Glutamatergic neuron (in vitro differentiated cells): ENCODE measurements around the gene USP4. TPM values are rescaled to one million over a fixed set of nuclear protein-coding genes. Genes with fewer than 3 reads are reported as not detected.

Experiments
- DNase-seq: peaks from one replicate; pipeline ENCODE4 v3.0.0; 2022
- H3K27ac Mint-ChIP-seq: one replicate; pipeline ENCODE4 v1.8.0; 2020; ENCODE audit warnings: mild to moderate bottlenecking, mixed read lengths, inconsistent platforms; ENCODE audit not compliant: unreplicated experiment
- H3K27me3 Mint-ChIP-seq: one replicate; pipeline ENCODE4 v1.8.0; 2020; ENCODE audit warnings: mild to moderate bottlenecking, moderate library complexity, mixed read lengths, inconsistent platforms; ENCODE audit not compliant: unreplicated experiment
- H3K36me3 Mint-ChIP-seq: one replicate; pipeline ENCODE4 v1.8.0; 2020; ENCODE audit warnings: mild to moderate bottlenecking, mixed read lengths, inconsistent platforms; ENCODE audit not compliant: unreplicated experiment
- H3K4me1 Mint-ChIP-seq: one replicate; pipeline ENCODE4 v1.8.0; 2020; ENCODE audit warnings: mild to moderate bottlenecking, low read depth, mixed read lengths, inconsistent platforms; ENCODE audit not compliant: unreplicated experiment
- H3K4me3 Mint-ChIP-seq: one replicate; pipeline ENCODE4 v1.8.0; 2020; ENCODE audit warnings: mild to moderate bottlenecking, mixed read lengths, inconsistent platforms; ENCODE audit not compliant: unreplicated experiment
- H3K9me3 Mint-ChIP-seq: one replicate; pipeline ENCODE4 v1.8.0; 2020; ENCODE audit warnings: mild to moderate bottlenecking, moderate library complexity, mixed read lengths, inconsistent platforms; ENCODE audit not compliant: unreplicated experiment
- total RNA-seq: library from RNA; stranded (reverse); fragmentation: NEBNext Ultra II Directional; extraction: Animal tissue kit (Norgen Biotek cat#: 25700); gene quantifications from one replicate; pipeline ENCODE4 v1.2.1, GENCODE V29; 2021; ENCODE audit not compliant: unreplicated experiment
- TF ChIP-seq, protein P1 (sequence below): fragments of 200-600 bp; sonication (generic); IDR thresholded peaks from one replicate; pipeline ENCODE4 v1.5.0; 2021; ENCODE audit not compliant: partially characterized antibody, unreplicated experiment

USP4 gene
- total RNA-seq, 1 donor from 2014 or later: 70.0 TPM

DNA sequence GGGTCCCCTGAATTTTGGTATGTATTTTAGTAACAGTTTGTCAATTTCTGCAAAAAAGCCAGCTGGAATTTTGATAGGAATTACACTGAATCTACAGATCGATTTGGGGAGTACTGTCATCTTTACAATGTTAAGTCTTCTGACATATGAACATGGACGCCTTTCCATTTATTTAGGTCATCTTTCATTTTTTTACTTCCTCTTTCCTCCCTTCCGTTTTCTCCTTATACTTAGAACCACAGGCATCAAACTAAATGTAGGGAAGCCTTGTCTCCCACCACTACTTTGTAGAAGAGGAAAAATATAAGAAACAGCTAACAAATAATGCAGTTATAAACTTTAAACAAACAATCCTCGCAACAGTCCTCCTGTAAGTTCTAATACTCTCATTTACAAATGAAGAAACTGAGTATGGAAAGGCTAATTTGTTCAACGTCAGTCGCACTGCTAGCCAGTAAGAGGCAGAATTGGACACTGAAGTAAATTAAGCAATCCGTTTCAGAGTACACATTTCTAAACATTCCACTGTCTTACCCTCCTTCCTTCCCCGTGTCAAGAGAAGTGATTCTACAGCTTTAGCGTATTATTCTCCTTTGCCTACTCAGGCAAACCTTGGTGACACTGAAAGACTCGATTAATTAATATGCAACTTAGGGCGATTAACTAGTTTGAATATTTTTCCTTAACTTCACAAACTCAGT, 46.4 kb upstream of the USP4 start:
- no peaks in the 10 kb centered on the region for H3K36me3 Mint-ChIP-seq

DNA sequence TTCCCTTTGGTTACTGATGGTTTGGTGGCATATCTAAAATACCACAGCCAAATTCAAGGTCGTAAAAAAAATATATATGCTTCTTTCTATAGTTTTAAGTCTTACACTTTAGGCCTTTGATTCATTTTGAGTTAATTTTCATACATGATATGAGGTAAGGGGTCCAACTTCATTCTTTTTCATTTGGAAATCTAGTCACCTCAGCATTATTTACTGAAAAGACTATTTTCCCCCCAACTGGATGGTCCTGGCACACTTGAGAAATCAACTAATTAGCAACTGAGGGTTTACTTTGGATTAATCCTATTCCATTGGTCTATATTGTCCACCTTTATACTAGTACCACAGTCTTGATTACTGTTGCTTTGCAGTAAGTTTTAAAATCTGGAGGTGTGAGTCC, 45.8 kb upstream of the USP4 start:
- Mint-ChIP-seq H3K27me3 (peaks cover 2% of the 10 kb centered on the region), H3K4me1 (peaks cover 3% of the 10 kb centered on the region), H3K36me3 (no peaks in the 10 kb centered on the region), H3K27ac (no peak overlapping the region), H3K9me3 (no peaks in the 10 kb centered on the region), H3K4me3 (no peak overlapping the region)
- TF ChIP-seq, protein P1, sequence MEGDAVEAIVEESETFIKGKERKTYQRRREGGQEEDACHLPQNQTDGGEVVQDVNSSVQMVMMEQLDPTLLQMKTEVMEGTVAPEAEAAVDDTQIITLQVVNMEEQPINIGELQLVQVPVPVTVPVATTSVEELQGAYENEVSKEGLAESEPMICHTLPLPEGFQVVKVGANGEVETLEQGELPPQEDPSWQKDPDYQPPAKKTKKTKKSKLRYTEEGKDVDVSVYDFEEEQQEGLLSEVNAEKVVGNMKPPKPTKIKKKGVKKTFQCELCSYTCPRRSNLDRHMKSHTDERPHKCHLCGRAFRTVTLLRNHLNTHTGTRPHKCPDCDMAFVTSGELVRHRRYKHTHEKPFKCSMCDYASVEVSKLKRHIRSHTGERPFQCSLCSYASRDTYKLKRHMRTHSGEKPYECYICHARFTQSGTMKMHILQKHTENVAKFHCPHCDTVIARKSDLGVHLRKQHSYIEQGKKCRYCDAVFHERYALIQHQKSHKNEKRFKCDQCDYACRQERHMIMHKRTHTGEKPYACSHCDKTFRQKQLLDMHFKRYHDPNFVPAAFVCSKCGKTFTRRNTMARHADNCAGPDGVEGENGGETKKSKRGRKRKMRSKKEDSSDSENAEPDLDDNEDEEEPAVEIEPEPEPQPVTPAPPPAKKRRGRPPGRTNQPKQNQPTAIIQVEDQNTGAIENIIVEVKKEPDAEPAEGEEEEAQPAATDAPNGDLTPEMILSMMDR: no peak
- DNase-seq: no peak

More for the DNA sequence above, 46.4 kb upstream of the USP4 start:
- Mint-ChIP-seq H3K27ac (no peak overlapping the region), H3K27me3 (peaks cover 2% of the 10 kb centered on the region), H3K4me1 (peaks cover 3% of the 10 kb centered on the region), H3K9me3 (no peaks in the 10 kb centered on the region), H3K4me3 (no peak overlapping the region)
- TF ChIP-seq, protein P1: no peak
- no peak for DNase-seq

DNA sequence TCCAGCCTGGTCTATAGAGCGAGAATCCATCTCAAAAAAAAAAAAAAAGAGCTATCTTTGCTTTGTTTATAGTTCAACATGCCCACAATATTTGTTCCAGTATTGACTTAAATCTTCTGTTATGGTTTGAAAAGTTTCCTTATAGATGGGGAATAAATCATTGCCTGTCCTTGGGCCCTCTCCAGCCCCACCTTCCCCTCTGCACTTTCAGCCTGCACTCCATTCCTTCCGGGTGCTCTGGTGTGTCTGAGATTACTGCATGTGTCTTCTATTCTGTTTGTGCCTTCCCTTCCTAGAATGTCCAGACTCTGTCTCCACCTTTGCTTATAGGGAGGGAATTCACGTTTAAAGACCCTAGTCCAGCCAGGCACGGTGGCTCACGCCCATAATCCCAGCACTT, 43.5 kb upstream of the USP4 start:
- no peak for DNase-seq
- Mint-ChIP-seq H3K27me3 (peaks cover 2% of the 10 kb centered on the region), H3K27ac (peak overlapping the region; percentile 64), H3K9me3 (peaks cover 2% of the 10 kb centered on the region), H3K4me1 (peaks cover 3% of the 10 kb centered on the region), H3K4me3 (no peak overlapping the region), H3K36me3 (no peaks in the 10 kb centered on the region)
- TF ChIP-seq, protein P1: no peak

DNA sequence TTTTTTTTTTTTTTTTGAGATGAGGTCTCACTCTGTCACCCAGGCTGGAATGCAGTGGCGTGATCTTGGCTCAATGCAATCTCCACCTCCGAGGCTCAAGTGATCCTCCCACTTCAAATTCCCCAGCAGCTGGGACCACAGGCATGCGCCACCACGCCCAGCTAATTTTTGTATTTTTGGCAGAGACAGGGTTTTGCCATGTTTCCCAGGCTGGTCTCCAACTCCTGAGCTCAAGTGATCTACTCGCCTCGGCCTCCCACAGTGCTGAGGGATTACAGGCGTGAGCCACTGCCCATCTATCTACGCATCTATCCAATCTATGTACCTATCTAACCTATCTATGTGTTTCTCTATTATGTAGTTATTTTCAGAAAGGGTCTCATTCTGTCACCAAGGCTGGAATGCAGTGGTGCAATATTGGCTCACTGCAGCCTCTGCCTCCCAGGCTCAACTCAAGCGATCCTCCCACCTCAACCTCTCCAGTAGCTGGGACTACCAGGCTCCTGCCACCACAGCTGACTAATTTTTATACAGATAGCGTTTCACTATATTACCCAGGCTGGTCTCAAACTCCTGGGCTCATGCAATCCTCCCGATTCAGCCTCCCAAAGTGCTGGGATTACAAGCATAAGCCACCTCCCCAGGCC, 38.5 kb upstream of the USP4 start:
- TF ChIP-seq, protein P1: no peak
- no peak overlapping the region for H3K27ac Mint-ChIP-seq
- H3K4me3 Mint-ChIP-seq: no peak overlapping the region
- no peaks in the 10 kb centered on the region for H3K36me3 Mint-ChIP-seq
- H3K9me3 Mint-ChIP-seq: peaks cover 2% of the 10 kb centered on the region
- H3K4me1 Mint-ChIP-seq: no peaks in the 10 kb centered on the region
- H3K27me3 Mint-ChIP-seq: peaks cover 2% of the 10 kb centered on the region
- no peak for DNase-seq

DNA sequence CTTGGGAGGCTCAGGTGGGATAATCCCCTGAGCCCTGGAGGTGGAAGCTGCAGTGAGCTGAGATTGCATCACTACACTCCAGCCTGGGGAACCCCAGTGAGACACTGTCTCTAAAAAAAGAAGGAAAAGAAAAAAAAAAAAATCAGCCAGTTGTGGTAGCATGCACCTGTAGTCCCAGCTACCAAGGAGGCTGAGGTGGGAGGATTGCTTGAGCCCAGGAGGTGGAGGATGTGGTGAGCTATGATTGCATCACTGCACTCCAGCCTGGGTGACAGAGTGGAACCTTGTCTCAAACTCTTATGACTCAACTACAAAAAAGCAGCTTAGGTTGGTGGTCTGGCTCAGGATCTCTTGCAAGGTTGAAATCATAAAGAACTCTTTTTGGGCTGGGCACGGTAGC, 37.6 kb upstream of the USP4 start:
- peaks cover 4% of the 10 kb centered on the region for H3K27me3 Mint-ChIP-seq
- H3K27ac Mint-ChIP-seq: no peak overlapping the region
- peaks cover 2% of the 10 kb centered on the region for H3K9me3 Mint-ChIP-seq
- no peaks in the 10 kb centered on the region for H3K36me3 Mint-ChIP-seq
- H3K4me3 Mint-ChIP-seq: no peak overlapping the region
- TF ChIP-seq, protein P1: no peak
- H3K4me1 Mint-ChIP-seq: no peaks in the 10 kb centered on the region
- no peak for DNase-seq
